ENCODE measurements around the gene NTF3. TPM values are rescaled to one million over a fixed set of nuclear protein-coding genes. Genes with fewer than 3 reads are reported as not detected.

Gene NTF3
- total RNA-seq, 1 donor from 2014 or later = 2.1 TPM

DNA sequence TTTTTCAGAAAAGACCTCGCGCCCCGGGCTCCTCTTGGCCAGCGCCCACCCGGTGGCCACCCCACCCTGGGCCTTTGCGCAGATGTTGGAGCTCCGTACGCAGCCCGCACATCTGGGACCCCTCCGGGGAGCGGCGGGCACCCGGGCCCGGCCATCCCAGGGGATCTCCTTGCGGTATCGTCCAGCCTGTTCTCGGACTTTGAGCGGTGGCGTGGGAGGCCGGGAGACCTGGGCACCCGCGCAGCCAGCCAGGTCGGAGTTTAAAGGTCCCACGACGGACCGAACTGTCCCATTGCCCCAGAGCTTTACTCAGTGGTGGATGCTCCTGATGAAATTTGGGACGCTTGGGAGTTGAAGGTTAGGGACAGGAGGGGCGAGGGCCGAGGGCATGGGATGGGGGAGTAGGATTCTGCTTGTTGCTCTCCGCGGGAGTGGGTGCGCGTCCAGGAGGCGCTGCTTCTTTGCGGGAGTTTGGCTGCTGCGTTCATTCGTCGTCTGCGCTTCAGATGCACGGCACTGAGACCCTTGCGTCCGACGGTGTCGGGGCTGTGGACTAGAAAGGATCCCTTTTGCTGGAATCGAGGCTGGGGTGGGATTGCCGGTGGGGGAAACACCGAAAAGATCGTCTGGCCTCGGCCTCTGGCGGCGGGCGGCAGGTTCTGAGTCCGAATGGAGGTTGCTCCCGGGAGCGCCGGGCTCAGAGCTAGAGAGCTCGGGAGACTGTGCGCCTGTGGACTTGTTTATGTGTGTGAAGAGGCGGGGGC is 1.4 kb downstream of the NTF3 start:
- no peak for DNase-seq (ENCODE audit: low read depth)
- TF ChIP-seq, protein P1, sequence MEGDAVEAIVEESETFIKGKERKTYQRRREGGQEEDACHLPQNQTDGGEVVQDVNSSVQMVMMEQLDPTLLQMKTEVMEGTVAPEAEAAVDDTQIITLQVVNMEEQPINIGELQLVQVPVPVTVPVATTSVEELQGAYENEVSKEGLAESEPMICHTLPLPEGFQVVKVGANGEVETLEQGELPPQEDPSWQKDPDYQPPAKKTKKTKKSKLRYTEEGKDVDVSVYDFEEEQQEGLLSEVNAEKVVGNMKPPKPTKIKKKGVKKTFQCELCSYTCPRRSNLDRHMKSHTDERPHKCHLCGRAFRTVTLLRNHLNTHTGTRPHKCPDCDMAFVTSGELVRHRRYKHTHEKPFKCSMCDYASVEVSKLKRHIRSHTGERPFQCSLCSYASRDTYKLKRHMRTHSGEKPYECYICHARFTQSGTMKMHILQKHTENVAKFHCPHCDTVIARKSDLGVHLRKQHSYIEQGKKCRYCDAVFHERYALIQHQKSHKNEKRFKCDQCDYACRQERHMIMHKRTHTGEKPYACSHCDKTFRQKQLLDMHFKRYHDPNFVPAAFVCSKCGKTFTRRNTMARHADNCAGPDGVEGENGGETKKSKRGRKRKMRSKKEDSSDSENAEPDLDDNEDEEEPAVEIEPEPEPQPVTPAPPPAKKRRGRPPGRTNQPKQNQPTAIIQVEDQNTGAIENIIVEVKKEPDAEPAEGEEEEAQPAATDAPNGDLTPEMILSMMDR (conservative IDR thresholded peaks at IDR 0.05; ENCODE audit: low read depth, low read length) = no peak
- peak overlapping the region; percentile 33 for H3K4me3 ChIP-seq (ENCODE audit: low read depth, low read length)

DNA sequence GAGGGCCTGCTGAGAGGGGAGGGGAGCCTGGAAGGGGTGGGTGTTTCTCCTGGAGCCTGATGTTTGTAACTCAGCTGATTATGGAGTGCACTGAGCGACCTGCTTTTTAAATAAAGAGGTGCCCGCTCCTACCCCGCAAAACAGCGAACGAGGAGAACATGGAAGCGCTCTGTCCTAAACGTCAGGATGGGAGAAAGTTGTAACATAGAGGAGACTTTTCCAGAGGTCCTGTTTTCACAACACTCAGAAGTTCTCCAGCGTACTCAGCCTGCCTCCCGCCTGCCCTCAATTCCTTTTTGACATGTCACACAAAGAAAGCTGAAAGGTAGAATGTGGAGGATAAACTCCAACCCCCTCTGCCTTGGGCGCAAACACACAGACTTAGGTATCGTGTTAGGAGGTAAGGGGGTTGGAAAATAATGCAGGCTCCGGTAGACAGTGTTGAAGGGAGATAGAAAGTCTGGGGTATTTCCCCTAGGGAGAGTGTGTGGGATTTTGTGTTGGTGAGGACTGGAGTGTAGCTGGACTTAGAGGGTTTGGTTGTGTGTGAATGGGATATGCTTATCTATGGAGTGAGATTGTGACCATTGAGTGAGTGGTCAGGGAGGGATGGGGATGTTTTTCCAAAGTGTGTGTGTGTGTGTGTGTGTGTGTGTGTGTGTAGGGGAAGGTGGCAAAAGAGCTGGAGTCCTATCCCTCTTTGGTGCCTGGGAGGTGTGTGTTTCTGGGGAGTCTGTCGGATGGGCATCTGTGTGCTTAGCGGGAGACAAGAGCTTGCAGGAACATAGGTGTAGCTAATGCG is 2.1 kb downstream of the NTF3 start:
- no peak overlapping the region for H3K4me3 ChIP-seq (ENCODE audit: low read depth, low read length)
- no peak for DNase-seq (ENCODE audit: low read depth)
- TF ChIP-seq, protein P1 (conservative IDR thresholded peaks at IDR 0.05; ENCODE audit: low read depth, low read length) = no peak

DNA sequence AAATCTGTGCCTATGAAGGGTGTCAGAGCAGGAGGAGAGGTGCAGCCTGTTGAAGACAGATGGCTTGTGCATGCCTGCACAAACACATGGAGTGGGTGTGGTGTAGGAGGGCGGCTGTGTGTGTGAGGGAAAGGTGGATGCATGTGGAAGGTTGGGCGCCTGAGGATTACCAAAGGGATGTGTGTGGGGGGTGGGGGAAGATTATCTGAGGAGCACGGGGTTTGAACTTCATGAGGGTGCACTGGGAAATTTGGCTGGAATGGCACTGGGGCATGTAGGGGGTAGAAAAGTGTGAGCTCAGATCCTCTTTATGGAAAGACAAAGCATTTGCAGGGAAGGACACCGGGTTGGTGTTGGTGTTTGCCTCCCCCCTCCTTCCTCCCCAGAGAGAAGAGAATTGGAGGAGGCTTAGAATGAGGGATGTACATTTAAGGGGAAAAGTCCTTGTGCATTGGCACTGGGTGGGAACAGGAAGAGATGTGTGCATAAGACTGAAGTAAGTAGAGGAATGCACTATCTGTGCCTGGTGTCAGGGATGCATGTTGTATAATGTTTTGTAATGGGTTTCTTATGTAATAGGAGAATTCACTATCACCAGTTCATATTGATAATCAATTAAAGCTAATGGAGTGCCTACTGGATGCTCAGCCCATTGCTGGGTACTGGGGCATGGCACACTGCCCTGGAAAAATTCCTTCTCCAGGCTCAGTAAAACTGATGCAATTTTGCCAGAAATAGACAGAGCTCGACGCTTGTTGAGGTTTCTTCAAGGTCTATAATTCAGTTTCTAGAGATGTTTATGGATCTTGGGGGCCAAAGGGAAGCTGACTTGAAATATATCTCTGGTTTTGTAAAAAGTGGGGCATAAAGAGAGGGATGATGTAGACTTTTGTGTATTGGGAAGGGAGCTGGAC is 3.0 kb downstream of the NTF3 start:
- no peak for DNase-seq (ENCODE audit: low read depth)
- H3K4me3 ChIP-seq (ENCODE audit: low read depth, low read length) = no peak overlapping the region
- TF ChIP-seq, protein P1 (conservative IDR thresholded peaks at IDR 0.05; ENCODE audit: low read depth, low read length) = no peak

DNA sequence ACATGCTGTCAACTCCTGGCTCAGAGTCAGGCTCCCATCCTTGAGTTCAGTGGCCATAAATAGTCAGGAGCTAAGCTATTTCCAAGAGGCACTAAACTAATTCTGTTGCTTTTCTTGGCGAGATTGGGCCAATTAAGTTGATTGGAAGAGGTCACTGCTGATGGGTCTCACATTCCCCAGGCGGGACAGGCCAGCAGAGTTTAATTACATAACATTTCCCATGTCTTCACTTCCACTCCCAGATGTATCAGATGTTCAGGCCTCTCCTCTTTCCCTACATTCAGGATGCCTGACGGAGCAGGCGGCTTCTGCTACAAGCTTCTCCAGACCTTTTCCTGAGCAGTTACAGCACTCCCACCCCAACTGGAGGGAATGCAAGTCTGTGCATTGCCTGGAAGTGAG is 5.3 kb downstream of the NTF3 start:
- H3K4me3 ChIP-seq (ENCODE audit: low read depth, low read length) = no peak overlapping the region
- DNase-seq (ENCODE audit: low read depth) = no peak
- TF ChIP-seq, protein P1 (conservative IDR thresholded peaks at IDR 0.05; ENCODE audit: low read depth, low read length) = no peak

DNA sequence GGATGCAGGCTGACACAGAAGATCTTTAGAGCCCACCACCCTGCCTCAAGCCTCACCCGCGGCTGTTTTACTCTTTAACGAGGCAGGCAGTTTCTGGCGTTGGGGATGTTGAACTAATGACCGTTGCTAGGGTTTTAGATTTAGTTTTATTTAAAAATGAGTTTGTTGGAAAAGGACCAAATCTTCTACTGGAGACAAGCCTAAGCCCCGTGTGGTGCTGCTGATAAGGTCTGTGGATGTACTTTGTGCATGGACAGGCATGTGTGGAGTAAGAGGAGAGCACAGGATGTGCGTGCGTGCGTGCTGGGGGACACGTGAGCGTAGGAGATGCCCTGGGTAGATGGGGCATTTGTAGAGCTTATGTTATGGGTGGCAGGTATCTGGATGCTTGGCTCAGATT is 5.7 kb downstream of the NTF3 start:
- no peak overlapping the region for H3K4me3 ChIP-seq (ENCODE audit: low read depth, low read length)
- no peak for DNase-seq (ENCODE audit: low read depth)
- TF ChIP-seq, protein P1 (conservative IDR thresholded peaks at IDR 0.05; ENCODE audit: low read depth, low read length) = no peak

DNA sequence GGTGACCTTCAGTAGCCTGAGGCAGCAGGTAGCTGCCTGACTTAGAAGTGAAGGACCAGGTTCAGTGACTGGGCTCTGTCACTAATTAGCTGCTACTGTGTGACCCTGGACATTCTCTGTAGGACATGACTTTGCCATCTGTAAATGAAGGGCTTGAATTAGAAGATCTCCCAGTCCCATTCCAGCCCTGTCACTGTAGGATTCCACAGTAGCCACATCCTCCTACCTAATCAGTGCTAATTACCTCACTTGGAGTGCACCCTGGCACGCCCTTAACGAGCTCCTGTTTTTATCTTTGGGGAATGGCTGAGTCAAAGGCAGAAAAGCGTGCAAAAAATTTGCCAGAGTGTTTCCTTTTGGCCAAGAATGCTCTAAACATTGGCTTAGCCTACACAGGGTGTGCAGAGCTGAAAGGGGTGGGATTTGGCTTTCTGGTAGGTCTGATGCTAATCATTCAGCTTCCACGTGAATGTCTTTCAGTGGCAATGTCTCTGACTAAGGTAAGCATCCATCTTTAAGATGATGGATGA is 6.8 kb downstream of the NTF3 start:
- DNase-seq (ENCODE audit: low read depth) = no peak
- H3K4me3 ChIP-seq (ENCODE audit: low read depth, low read length) = no peak overlapping the region
- TF ChIP-seq, protein P1 (conservative IDR thresholded peaks at IDR 0.05; ENCODE audit: low read depth, low read length) = no peak
